GM08714 (cell line): ENCODE results near the gene TRIM21.
"Not testable (repeated sequence)": the region's sequence is repeated elsewhere in the genome, so short reads cannot be mapped to it uniquely, and the experiment has no call there.

Experiments
- H3K4me3 ChIP-seq: fragments of 200-500 bp; sonication (Bioruptor generic); 2 replicates; pipeline ENCODE4 v1.5.1; 2014; ENCODE audit warnings: mild to moderate bottlenecking, low read length, inconsistent platforms
- ZNF274 ChIP-seq: IDR thresholded peaks from 2 replicates; pipeline ENCODE4 v1.6.1; 2012; ENCODE audit warnings: mild to moderate bottlenecking, low read depth, low read length

Gene TRIM21

GRCh38 chr11:4368286-4368685 is 25.2 kb downstream of the TRIM21 start, which contains the start of gene OR52B4:
Gene OR52B4, minus strand, starts transcription at chr11:4368386. Its CDS starts 91 bp downstream, at chr11:4368295.
- no peak within 1 kb of the TSS for H3K4me3 ChIP-seq
- TF ChIP-seq ZNF274 = no peak

- not testable (repeated sequence) for H3K4me3 ChIP-seq
Measured at GRCh38 chr11:4348142-4348541, 45.4 kb downstream of the TRIM21 start.

- H3K4me3 ChIP-seq = not testable (repeated sequence)
Measured at GRCh38 chr11:4345366-4345765, 48.1 kb downstream of the TRIM21 start.
